GM21381 (cell line): ENCODE data around the gene SMIM32.

Experiments
- ATAC-seq: cut with Tn5 transposase; IDR thresholded peaks from one replicate; pipeline ENCODE4 v1.9.1; 2021; ENCODE audit warnings: mild to moderate bottlenecking, moderate library complexity; ENCODE audit not compliant: unreplicated experiment

The SMIM32 gene

DNA sequence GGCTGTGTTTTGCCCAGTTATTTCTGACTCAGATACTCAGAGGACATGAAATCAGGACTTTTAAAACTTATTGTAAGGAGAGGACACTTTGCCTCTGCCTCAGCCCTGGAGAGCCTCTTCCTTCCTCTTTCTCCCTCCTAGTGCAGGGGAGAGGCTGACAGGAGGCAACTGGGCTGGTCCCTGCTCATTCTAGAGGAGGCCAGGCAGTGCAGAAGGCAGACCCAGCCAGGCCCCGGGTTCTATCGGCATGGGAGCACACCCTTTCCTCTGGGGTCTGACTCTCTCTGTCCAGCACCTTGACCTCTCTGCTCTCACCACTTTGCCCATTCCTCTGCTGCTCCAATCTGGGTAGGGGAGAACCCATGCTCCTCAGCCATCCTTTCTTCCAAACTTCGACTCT, 16.0 kb upstream of the SMIM32 start:
- no peak for ATAC-seq

DNA sequence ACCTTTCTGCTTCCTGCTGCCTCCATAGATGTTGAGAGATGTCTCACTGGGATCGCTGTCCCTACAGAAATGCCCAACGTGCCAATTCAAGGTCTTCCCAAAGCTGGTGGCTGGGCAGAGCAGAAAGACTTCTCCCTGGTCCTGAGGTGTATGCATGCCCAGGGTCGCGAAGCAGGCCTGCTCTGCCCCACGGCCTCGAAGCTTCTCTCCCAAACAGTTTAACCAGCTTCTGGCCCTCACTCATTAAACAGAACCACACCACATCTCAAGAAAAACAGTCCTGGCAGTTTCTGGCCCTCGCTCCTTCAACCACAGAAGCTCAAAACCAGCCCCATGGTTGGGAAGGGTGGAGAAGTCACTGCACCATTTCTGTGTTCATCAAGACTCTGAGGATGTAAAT, 14.7 kb upstream of the SMIM32 start:
- no peak for ATAC-seq

DNA sequence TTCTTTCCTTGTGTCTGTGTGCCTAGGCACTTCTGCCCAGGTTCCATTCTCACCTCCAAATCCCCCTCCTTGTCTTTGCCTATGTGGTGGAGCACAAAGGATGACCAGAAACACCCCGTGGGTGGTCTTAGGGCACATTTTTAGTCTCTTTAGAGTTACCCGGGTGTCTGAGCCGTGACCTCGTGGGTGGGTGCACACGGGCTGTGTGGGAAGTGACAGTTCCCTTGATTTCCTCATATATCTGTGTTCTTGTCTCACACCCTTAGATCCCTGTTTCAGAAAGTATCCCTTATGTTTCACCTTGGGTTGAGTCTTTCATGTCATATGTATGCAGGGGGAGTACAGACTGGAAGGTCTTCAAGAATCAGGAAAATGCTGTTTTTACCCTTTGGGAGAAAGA, 13.4 kb upstream of the SMIM32 start:
- no peak for ATAC-seq

DNA sequence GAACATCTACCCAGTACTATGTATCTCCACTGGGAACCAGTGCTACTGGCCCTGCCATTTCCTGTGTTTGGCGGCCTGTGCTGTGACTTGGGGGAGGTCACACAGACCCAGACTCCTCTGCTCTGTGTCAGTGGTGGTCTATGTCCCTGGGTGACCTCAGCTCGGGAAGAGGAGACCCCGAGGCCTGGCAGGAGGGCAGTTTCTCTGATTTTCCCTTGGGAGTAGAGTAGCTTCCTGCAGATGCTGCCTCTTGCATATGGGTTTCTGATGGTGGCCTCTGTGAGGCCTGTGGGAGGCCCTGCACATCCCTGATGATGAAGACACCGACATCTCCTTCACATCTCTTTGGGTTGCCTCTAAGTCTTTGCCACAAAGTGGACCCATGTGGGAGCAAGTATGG, 13.0 kb upstream of the SMIM32 start:
- ATAC-seq: no peak

DNA sequence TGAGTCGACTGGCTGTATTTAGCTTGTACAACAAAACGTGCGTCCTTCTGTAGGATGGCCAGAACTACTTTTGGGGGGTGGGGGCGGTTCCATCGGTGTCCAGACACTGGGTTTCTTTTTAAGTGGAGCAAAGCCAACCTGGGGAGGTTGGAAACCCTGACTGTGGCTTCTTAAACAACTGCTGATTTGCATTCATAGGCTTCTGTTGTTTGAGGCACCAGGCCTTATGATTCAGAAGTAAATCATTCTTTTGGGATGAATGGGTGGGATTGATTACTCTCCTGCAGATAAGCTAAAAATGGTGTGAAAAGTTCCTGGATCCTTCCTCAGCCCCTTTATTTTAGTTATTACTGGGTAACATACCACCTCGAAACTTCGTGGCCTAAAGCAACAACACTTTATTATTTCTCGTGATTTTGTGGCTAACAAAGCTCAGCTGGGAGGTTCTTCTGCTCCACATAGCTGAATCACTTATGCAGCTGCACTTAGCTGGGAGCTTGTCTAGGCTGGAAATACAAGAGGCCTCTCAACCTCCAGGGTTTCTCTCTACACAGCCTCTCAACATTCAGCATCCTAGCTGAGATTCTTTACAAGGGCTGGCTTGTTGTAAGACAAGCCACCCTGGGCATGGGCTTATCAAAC, 12.2 kb upstream of the SMIM32 start:
- ATAC-seq: no peak

DNA sequence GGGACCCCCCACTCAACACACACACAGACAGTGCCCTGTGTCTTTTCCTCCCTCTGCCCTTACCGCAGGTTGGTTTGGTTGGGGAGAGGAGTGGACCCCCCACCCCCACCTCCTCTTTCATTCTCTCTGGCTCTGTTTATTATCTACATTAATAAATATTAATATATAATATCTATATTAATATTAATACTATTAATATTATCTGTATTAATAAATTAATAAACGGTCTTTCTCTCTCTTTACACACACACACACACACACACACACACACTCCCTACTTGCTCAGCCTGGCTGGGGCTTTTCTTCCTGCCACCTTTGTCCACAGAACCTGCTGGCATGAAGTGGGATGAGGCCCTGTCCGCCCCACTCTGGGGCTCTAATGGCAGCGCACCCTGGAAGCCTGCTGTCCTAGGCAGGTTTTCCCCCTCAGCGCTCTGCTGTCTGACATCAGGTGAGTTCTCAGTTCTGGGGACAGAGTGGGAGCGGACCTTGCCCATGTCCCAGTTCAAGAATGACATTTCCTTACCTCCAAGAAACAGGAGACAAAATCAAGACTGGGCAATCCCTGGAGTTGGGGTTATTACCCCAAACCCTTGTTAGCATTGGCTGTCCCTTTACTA, 10.5 kb upstream of the SMIM32 start:
- ATAC-seq: no peak

DNA sequence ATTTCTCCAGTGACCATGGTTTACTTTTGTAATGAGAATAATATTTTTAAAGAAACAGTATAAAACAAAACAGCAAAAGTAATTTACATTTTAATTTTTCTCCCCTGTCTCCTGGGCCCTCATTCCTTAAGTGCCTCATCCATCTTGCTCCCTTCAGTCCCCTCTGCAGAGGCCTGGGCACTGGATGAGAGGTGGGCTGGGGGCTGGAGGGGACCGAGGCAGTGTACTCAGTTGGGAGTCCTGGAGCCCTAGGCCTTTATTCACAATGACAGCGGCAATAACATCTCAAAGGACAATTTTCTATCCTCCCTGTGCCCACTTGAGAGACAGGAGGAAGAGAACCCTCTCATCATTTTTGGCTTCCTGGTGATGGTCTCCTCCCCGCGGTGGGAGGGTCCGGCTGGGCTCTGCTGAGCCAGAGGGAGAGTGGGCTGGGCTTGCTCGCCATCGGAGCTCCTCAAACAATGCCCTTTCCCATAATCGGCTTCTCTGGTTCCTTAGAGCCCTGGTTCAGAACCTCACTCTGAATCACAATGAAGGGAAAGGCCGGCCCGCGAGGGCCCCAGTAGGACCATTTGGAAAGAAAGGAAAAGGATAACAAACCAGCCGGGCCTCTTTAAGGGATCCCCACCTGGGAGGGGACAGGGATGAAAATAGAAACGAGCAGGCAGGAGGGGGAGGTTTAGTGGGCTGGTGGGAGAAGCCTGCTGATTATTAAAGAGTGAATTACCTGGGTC, 9.7 kb upstream of the SMIM32 start:
- no peak for ATAC-seq

DNA sequence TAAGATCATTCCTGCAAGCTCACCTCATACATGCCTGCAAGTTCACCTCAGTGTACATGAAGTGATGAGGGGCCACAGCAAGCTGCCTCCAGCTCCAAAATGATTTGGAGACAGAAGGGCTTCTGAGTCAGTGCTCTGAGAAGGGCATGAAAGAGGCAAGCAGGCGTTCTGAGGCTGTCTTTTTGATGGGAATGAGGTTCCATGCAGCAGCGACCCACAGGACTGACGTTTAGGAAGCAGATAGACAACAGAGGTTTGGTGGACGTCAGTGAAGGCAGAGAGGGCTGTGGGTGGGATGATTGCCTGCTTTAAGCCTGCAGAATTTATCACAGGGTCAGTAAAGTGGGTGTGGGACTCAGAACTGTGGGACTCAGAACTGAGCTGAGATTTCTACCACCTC, 8.9 kb upstream of the SMIM32 start:
- no peak for ATAC-seq

DNA sequence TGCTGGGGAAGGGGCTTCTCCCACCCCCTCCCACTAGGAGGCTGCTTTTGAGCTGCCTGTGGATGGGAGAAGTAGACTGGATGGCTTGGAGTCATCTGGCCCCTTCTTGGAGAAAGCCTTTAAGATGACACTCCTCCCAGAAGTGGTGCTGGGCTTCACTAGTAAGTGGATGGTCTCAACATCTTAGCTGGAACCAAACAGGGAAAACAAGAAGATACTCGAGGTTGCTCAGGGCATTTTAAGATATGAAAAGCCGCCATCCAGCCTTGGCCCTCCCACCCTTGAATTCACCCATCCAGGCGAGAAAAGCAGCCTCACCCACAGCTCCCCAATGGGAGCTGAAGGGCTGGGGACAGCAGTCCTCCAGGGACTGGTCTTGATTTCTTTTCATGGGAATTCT, 7.8 kb upstream of the SMIM32 start:
- ATAC-seq: no peak

DNA sequence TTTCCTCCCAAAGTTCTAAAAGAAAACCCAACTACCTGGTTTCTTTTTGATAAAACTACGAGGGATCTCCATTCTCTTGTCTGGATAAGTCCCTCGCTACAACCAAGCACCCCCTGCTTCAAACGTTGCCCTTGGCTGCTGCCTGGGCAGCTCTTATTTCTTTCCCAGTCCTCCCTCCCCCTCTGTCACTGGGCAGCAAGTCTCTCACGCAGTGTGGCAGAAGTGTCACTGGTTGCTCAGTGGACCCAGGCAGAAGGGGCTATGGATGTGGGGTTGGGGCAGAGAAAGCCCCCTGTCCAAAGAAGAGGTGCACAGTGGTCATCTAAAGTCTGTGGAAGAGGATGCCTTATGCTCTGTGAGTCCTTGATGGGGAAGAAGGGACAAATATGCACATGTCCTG, 7.2 kb upstream of the SMIM32 start:
- no peak for ATAC-seq

DNA sequence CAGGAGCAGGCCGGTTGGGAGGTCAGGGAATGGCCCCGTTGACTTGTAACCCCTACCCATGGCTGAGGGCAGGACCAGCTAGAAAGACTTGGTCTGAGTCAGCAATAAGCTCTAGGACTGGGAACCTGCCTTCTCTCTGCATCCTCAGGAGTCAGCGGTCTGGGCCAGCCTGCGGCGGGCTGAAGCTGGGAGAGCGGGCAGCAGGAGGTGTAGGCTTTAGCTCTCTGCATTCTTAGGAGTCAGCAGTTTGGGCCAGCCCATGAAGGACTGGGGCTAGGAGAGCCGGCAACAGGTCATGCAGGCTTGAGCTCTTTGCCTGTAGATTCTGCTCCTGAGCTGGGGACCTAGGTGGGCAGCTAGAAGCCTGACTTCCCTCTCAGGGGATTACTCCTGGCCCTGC, 6.4 kb upstream of the SMIM32 start:
- ATAC-seq: no peak

DNA sequence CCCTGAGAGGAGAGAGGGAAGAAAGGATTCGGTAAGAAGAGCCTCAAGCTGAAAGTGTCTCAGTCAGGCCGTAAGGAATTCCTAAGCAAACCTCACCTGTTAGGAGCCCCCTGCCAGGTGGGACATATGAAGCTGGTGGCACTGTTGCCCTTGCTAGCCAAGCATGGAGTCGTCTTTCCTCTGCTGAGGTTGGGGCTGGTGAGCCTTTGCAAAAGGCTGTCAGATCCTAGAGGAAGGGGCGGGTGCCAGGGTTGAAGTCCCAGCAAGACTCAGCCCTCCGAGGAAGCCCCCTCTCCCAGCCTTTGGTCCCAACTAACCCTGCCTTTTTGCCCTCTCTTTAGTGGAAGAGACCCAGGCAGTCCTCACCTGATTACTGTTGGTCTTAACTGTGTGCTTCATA, 5.5 kb upstream of the SMIM32 start:
- ATAC-seq: no peak

DNA sequence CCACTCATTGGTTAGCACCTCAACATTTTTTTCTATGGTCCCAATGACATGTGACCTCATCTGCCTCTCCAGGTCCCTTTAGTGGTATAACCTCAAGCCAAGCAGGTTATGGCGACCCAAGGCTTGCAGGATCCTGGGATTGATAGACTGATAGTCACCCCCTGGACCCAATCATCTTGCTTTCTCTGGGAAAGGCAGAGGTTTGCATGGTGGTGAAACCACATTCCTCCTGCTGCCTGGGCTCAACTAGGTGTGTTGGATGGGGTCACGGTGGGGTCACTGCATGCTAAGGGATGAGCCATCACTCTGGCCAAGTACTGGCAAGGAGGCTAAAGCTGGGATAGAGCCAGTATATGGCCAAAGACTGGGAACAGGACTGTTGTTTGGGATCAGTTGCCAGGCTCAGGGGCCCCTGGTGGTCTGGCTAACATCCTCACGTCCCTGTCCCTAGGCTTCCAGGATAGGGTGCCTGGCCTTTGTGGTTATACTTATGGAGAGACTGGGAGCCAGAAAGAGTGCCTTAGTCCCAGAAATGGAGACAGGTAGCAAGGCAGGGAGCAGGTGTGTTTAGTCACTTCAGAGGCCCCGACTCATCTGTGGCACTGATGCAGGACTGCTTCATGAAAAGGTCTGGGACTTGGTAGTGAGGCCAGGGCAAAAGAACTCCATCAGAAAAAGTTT, 4.6 kb upstream of the SMIM32 start:
- ATAC-seq: no peak

DNA sequence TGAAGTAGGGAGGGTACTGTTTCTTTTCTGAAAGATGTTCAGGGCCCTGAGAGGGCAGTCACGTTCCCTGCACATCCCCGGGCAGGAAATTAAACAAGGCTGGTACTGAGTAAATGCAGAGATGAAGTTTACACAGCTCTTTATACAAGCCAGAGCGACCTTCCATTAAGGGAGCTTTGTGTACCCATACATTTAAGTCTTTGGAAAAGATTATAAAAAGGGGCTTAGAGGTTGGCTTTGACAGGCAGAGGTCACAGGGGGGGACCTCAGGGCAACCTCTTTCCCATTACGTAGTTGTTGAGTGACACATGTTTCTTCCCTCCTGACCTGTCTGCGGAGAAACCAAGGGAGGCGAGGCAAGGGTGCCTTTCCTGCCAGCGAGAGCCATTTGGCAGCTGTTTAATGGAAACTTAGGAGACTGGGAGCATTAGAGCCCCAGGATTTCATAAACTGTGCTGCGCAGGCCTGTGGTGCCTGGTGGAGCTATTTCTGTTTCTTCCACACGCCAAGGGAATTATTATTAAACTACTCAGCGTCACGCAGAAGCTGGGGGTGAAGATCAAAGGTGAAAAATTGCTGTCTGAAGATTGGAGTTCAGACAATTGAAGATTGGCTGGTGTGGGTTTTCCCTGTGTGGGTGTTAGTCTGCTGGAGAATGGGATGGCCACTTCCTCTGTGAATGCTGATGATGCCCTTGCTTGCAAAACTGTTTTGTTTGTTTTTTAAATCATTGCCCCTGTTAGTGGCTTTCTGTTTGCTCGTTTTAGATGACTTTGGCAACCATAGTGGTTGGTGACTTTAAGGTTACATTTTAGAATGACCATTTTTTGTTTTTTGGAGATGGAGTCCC, 3.2 kb upstream of the SMIM32 start:
- no peak for ATAC-seq

DNA sequence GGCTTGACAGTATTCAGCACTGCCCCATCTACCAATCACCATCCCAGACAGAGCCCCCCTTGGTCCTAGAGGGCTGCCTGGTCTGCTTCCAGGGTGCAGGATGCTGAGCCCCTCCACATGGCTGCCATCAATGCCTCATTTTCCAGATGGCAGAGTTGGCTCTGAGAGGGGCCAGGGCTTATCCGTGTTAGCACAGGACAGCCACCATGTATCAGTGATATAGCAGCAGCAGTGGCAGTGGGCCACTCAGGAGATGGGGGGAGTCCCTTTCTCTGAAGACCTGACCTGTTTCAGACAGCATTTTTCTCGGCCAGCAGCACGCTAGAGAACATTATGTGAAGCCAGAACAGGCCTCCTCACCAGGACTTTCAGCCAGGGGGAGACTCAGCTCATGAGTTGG, 1.6 kb upstream of the SMIM32 start:
- no peak for ATAC-seq

DNA sequence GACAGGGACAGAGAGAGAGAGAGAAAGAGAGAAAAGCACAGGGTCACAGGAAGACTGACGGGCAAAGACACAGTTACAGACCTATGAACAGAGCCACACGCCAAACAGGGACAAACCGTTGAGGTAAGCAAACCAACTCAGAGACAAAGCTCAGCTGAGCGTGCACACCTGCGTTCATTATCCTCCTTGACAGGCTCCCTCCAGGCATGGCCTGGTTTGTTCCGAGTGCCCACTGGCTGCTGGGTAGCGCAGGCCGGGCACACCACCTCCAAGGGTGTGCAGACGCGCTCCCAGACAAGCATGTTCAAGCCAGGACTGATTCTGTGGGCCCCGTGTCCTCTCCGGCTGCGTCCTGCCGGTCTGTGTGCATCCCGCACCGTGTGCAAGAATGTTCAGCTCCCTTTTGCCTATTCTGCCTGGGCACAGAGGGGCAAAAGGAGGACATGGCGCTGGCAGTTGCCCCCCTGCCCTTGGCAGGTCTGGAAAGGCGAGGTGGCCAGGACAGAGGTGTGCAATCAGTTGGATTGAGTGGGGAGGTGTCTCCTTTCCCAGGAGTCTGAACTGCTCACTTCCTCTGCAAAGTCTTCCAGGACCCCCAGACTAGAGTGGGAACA, 467 bp upstream of the SMIM32 start:
- no peak for ATAC-seq

DNA sequence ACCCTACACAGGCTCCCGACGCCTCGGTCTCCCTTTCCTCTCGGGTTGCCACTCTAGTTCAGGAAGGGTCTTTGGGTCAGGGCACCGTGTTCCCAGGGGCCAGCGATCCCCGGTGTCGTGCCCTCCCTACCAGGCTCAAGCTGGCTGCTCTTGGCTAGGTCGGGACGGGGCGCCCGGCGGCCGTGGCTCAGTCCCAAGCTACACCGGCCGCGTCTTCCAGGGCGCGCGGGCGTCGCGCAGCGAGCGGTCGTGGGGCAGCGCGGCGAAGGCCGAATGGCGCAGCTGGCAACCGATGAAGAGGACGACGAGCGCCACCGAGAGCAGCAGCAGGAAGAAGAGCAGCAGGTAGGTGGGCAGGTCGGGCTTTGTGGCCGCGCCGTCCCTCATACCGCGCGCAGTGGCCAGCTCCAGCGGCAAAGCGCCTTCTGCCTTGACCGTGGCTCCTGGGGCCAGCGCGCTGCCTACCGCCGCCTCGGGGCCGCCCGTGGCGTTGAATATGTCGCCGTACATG, 892 bp downstream of the SMIM32 start:
- ATAC-seq: no peak

DNA sequence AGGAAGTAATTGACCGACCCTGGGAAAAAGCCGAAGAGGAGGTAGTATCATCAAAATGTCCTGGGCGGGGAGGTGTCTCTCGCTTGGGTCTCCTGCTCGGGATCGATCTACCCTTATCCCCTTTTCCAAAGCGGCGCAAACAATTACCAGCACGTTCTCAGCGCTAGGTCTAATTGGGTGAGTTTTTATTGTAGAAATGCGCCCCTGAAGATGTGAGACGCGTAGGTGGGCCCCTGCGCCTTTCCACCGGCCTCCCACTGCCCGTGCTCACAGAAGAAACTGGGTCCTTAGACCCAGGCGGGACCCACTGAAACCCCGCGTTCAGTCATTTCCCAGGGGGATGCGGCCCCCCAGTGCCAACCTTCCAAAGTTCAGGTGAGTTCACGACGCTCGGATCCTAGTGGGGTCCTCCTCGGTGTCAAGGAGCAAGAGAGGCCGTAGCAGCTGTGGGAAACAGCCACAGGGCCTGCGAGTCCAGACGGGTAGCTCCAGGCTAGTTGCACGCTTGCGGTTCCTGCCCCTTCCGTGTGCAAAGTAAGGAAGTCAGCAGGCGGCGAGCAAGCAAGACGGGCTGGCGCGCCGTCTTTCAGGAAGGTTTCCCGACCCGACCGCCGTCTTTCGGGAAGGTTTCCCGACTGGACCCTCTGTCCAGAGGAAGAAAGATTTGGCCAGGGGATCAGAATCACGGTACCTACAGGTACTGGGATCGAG, 1.5 kb downstream of the SMIM32 start:
- ATAC-seq: no peak

DNA sequence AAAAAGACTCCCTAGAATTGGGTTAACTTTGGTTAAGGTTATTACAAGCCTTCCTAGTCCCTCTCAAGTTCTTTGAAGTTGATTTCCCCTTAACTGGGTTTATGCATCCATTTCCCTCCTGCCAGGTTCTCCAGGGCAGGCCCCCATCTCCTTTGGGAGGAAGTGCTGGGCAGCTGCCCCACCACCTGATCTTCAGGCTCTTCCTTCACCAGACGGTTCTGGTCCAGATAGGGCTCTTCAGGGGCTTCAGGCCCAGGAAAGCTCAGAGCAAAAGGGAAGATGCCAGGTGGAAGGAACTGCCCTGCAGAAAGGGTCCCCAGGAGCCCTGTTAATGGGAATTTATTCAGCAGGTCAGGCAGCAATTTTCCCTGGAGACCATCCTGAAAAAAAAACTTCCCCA, 2.1 kb downstream of the SMIM32 start:
- ATAC-seq: no peak
